Measurements from ENCODE around the gene CGB5. TPM values are rescaled to one million over a fixed set of nuclear protein-coding genes. Genes with fewer than 3 reads are reported as not detected.

CGB5 gene
- total RNA-seq, 4 donors from 2014 or later, result not detected

- no peak overlapping the region for H3K27ac ChIP-seq
- TF ChIP-seq CTCF (IDR thresholded peaks at IDR 0.05) (no peak), POLR2A (IDR thresholded peaks at IDR 0.05) (no peak)
- H3K36me3 ChIP-seq, result no peaks in the 10 kb centered on the region
- no peaks in the 10 kb centered on the region for H3K9me3 ChIP-seq
- no peak overlapping the region for H3K4me3 ChIP-seq
- H3K27me3 ChIP-seq, result peaks cover 0 to 9% of the 10 kb centered on the region in 2 donors
- no peak for DNase-seq
- H3K4me1 ChIP-seq, result peaks cover 0 to 30% (median 13%) of the 10 kb centered on the region in 4 donors
These were observed 17.4 kb downstream of the CGB5 start for GRCh38 chr19:49061000-49061399.

GRCh38 chr19:49061445-49061844 is 17.8 kb downstream of the CGB5 start:
- no peak for TF ChIP-seq POLR2A (IDR thresholded peaks at IDR 0.05)
- no peak for TF ChIP-seq CTCF (IDR thresholded peaks at IDR 0.05)

GRCh38 chr19:49064029-49064629 is 20.5 kb downstream of the CGB5 start:
- no peak for DNase-seq
- Histone ChIP-seq H3K9me3 (no peaks in the 10 kb centered on the region), H3K27ac (no peak overlapping the region), H3K4me1 (peaks cover 0 to 11% (median 5%) of the 10 kb centered on the region in 4 donors), H3K27me3 (peaks cover 0 to 15% of the 10 kb centered on the region in 2 donors), H3K4me3 (no peak overlapping the region), H3K36me3 (no peaks in the 10 kb centered on the region)
- TF ChIP-seq POLR2A (IDR thresholded peaks at IDR 0.05) (no peak), CTCF (IDR thresholded peaks at IDR 0.05) (no peak)

More at GRCh38 chr19:49061445-49061844, 17.8 kb downstream of the CGB5 start:
- DNase-seq, result no peak
- no peaks in the 10 kb centered on the region for H3K9me3 ChIP-seq
- H3K4me1 ChIP-seq, result peaks cover 0 to 26% (median 11%) of the 10 kb centered on the region in 4 donors
- H3K27ac ChIP-seq, result no peak overlapping the region
- no peaks in the 10 kb centered on the region for H3K36me3 ChIP-seq
- H3K27me3 ChIP-seq, result peaks cover 0 to 9% of the 10 kb centered on the region in 2 donors
- H3K4me3 ChIP-seq, result no peak overlapping the region

GRCh38 chr19:49064768-49065611 is 21.3 kb downstream of the CGB5 start, which contains the start of gene NTF4:
TSS of gene NTF4 (minus strand) at chr19:49064818. CDS start at chr19:49061997, 2,821 bp downstream.
- TF ChIP-seq CTCF (IDR thresholded peaks at IDR 0.05), result no peak
- H3K27me3 ChIP-seq, result peaks cover 0 to 15% of the 10 kb centered on the region in 2 donors

GRCh38 chr19:49065905-49066512 is 22.4 kb downstream of the CGB5 start:
- Histone ChIP-seq H3K9me3 (no peaks in the 10 kb centered on the region), H3K4me1 (peaks cover 0 to 11% (median 5%) of the 10 kb centered on the region in 4 donors), H3K4me3 (no peak overlapping the region), H3K27me3 (peaks cover 0 to 15% of the 10 kb centered on the region in 2 donors), H3K36me3 (no peaks in the 10 kb centered on the region), H3K27ac (no peak overlapping the region)
- no peak for TF ChIP-seq POLR2A (IDR thresholded peaks at IDR 0.05)
- no peak for TF ChIP-seq CTCF (IDR thresholded peaks at IDR 0.05)
- DNase-seq, result no peak

More at GRCh38 chr19:49064768-49065611, 21.3 kb downstream of the CGB5 start, which contains the start of gene NTF4:
- H3K4me3 ChIP-seq, result peak within 1 kb of the TSS in 3 of 4 donors; percentile 28 to 34 (median 30)
- no peak within 1 kb of the TSS for H3K27ac ChIP-seq
- peaks cover 0 to 11% (median 5%) of the 10 kb centered on the region in 4 donors for H3K4me1 ChIP-seq
- DNase-seq, result no peak
- H3K9me3 ChIP-seq, result no peaks in the 10 kb centered on the region
- H3K36me3 ChIP-seq, result no peaks in the 10 kb centered on the region

All from Peyer's patch (tissue), 4 donors.